Astrocyte of the spinal cord (primary cell): Measurements from ENCODE around the gene IQCK.

Source experiments
- DNase-seq: peaks from one replicate; pipeline ENCODE4 v3.0.0; 2011; ENCODE audit warnings: low read depth, low spot score
- H3K4me3 ChIP-seq: 2 replicates; pipeline ENCODE4 v1.5.1; 2011; ENCODE audit warnings: low read depth, mild to moderate bottlenecking, low read length, moderate library complexity
- CTCF ChIP-seq: IDR thresholded peaks from 2 replicates; pipeline ENCODE4 v1.5.1; 2012; ENCODE audit warnings: low read depth, mild to moderate bottlenecking, low read length, inconsistent platforms
- in situ Hi-C: cut with HindIII; loops from 2 replicates; pipeline ENCODE4 v1.10.0; 2017; ENCODE audit warnings: low sequenced_read_pairs

IQCK gene

DNA sequence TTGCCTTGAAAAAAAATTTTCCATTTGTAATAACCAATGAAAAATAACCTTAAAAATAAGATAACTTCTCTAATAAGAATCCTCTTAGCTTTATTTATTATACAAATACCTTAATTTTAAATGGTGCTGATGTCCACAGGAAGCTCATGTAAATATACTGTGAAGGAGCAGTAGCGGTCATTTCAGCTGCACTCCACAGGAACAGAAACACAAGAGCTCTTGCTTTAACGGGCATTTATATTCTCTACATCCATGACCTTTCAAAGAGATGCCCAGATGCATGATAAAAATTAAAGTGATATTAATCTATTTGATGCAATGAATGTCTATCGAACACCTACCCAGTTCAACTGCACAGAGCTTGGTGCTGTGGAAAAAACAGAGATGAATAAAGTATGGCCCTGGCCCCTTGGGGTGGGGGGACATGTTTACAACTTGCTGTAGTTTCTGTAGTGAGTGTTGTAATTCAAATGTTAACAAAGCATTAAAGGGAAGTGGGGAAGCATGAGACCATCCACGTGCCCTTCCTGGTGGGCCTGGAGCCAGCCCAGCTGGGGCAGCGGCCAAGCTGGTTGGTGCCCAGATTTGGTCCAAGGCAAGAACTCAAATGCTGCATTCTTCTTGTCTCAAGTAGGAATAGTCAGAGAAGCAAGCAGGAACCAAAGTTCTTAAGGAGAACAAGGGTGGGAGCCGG, 47.9 kb downstream of the IQCK start:
- no peak for TF ChIP-seq CTCF
- no peak for DNase-seq
- H3K4me3 ChIP-seq, result no peak overlapping the region
- in situ Hi-C loops, result no loop called here

DNA sequence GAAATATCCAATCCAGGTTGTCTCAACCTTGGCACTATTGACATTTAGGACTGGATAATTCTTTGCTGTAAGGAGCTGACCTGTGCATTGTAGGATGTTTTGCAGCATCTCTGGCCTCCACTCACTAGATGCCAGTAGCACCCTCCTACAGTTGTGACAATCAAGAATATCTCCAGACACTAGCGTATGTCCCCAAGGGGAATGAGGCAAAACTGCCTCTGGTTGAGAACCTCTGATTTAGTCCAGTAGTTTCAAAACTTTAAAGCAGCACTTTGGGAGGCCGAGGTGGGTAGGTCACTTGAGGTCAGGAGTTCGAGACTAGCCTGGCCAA, 48.4 kb downstream of the IQCK start:
- DNase-seq, result no peak
- no peak for TF ChIP-seq CTCF
- in situ Hi-C loops, result no loop called here
- no peak overlapping the region for H3K4me3 ChIP-seq

- DNase-seq, result no peak
- no peak for TF ChIP-seq CTCF
- H3K4me3 ChIP-seq, result no peak overlapping the region
- in situ Hi-C loops, result no loop called here
Measured at GRCh38 chr16:19766988-19767387, 48.9 kb downstream of the IQCK start.

- no peak for DNase-seq
- no peak for TF ChIP-seq CTCF
- in situ Hi-C loops, result no loop called here
- no peak overlapping the region for H3K4me3 ChIP-seq
Measured at GRCh38 chr16:19767497-19767896, 49.4 kb downstream of the IQCK start.

GRCh38 chr16:19769239-19769638, 51.2 kb downstream of the IQCK start:
- in situ Hi-C loops, result no loop called here
- no peak for DNase-seq
- no peak overlapping the region for H3K4me3 ChIP-seq
- no peak for TF ChIP-seq CTCF

GRCh38 chr16:19771040-19771439, 53.0 kb downstream of the IQCK start:
- no peak for TF ChIP-seq CTCF
- in situ Hi-C loops, result no loop called here
- H3K4me3 ChIP-seq, result no peak overlapping the region
- no peak for DNase-seq

- no peak for TF ChIP-seq CTCF
- no peak overlapping the region for H3K4me3 ChIP-seq
- no peak for DNase-seq
- in situ Hi-C loops, result no loop called here
Measured at GRCh38 chr16:19771796-19772195, 53.7 kb downstream of the IQCK start.
